Esophagus muscularis mucosa (tissue), 3 donors: Measurements from ENCODE around the gene HYCC2.

Experiments used
- POLR2A ChIP-seq: fragments of 450-650 bp; IDR thresholded peaks from one replicate; pipeline ENCODE4 v1.6.1; 2017; ENCODE audit warnings: antibody characterized with exemption, moderate library complexity, mild to moderate bottlenecking, low read depth
- POLR2AphosphoS5 ChIP-seq, 2 donors: sonication (generic); formaldehyde crosslinking; IDR thresholded peaks; one replicate each; pipeline ENCODE4 v1.6.1; 2017; ENCODE audit warnings: antibody characterized with exemption in 2 of 2
- TF ChIP-seq, protein P1 (sequence below), 3 experiments: fragments of 200-600 bp in 2 of 3; fragments of 450-650 bp in 1 of 3; sonication (generic) in 2 of 3; IDR thresholded peaks; one replicate each; pipeline ENCODE4 v1.5.1; 2017 to 2019; ENCODE audit warnings: antibody characterized with exemption in 3 of 3, mild to moderate bottlenecking in 2 of 3, moderate library complexity in 1 of 3

DNA sequence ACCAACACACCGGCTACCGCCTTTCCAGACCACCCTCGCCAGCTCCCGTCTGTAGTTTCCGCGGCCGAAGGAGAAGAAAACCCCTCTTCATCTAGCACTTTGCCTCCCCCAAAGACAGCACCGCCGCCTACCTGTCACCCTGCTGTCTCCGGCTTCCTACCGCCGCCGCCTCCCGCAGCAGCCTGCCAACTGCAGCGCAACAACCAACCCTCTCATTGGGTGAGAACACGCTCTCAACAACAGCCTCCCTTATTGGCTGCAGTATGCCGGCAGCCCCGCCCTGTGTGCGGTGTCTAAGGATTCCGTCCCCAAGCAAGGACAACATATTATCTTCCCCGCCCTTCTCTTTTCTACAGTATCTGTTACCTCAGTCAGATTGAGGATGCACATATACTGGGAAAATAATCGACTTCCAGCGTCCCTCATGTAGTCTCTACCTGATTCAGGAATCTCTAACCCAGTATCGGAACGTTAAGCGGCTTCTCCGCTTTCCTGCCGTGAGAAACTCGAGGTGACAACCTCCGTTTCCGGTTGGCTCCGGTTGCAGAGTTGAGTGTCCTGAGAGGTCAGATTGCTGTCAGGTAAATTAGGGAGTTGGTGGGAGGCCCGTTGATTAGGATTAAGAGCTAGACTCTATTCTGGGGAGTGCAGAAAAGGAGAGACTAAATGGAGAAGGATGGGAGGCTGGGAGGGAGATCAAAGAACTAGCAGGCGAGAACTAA, at the start of gene HYCC2, which contains the start of gene NDUFB3:
- TF ChIP-seq POLR2AphosphoS5 (IDR thresholded peaks at IDR 0.05) = peak; percentile 92 to 93
- TF ChIP-seq, protein P1, sequence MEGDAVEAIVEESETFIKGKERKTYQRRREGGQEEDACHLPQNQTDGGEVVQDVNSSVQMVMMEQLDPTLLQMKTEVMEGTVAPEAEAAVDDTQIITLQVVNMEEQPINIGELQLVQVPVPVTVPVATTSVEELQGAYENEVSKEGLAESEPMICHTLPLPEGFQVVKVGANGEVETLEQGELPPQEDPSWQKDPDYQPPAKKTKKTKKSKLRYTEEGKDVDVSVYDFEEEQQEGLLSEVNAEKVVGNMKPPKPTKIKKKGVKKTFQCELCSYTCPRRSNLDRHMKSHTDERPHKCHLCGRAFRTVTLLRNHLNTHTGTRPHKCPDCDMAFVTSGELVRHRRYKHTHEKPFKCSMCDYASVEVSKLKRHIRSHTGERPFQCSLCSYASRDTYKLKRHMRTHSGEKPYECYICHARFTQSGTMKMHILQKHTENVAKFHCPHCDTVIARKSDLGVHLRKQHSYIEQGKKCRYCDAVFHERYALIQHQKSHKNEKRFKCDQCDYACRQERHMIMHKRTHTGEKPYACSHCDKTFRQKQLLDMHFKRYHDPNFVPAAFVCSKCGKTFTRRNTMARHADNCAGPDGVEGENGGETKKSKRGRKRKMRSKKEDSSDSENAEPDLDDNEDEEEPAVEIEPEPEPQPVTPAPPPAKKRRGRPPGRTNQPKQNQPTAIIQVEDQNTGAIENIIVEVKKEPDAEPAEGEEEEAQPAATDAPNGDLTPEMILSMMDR (IDR thresholded peaks at IDR 0.05) = peak in 2 of 3 experiments; percentile 30 to 32
- no peak for TF ChIP-seq POLR2A
